CD14-positive monocyte (primary cell): ENCODE measurements around the gene YTHDF1. TPM values are rescaled to one million over a fixed set of nuclear protein-coding genes. Genes with fewer than 3 reads are reported as not detected.

Experiments used
- DNase-seq, 3 donors: peaks; one replicate each; pipeline ENCODE4 v3.0.0-alpha.2; 2011 to 2022
- H2AFZ ChIP-seq: 2 replicates; pipeline ENCODE4 v1.6.0; 2012; ENCODE audit warnings: mild to moderate bottlenecking, low read depth, low read length, inconsistent platforms; ENCODE audit not compliant: insufficient read depth, poor library complexity, severe bottlenecking
- H3K27ac ChIP-seq, 2 donors: 1 replicate in 1 of 2; 2 replicates in 1 of 2; pipeline ENCODE4 v1.5.1; 2012 to 2013; ENCODE audit warnings: low read length in 2 of 2, control low read depth in 1 of 2, inconsistent platforms in 1 of 2, low read depth in 1 of 2, mild to moderate bottlenecking in 1 of 2
- H3K27me3 ChIP-seq, 2 donors: one replicate each; pipeline versions ENCODE4 v1.6.0 to v1.6.1; 2011 to 2013; ENCODE audit warnings: low read length in 2 of 2; ENCODE audit not compliant: control insufficient read depth in 2 of 2, insufficient read depth in 2 of 2
- H3K36me3 ChIP-seq, 2 donors: replicated peaks in 1 of 2; 1 replicate in 1 of 2; 2 replicates in 1 of 2; pipeline versions ENCODE4 v1.5.1 to v1.6.1; 2012 to 2013; ENCODE audit warnings: low read length in 2 of 2, control low read depth in 1 of 2, inconsistent platforms in 1 of 2, mild to moderate bottlenecking in 1 of 2; ENCODE audit not compliant: insufficient read depth in 2 of 2, control insufficient read depth in 1 of 2
- H3K4me1 ChIP-seq, 2 donors: 1 replicate in 1 of 2; 2 replicates in 1 of 2; pipeline versions ENCODE4 v1.5.1 to v1.6.1; 2012 to 2013; ENCODE audit warnings: low read length in 2 of 2, control low read depth in 1 of 2, inconsistent platforms in 1 of 2, mild to moderate bottlenecking in 1 of 2, moderate library complexity in 1 of 2; ENCODE audit not compliant: insufficient read depth in 2 of 2, control insufficient read depth in 1 of 2
- H3K4me2 ChIP-seq: replicated peaks from 2 replicates; pipeline ENCODE3; 2012; ENCODE audit warnings: low read length, moderate library complexity, mild to moderate bottlenecking; ENCODE audit not compliant: poor library complexity, severe bottlenecking; ENCODE audit errors: extremely low read depth
- H3K4me3 ChIP-seq, 3 experiments: fragments of 200-600 bp in 1 of 3; sonication (generic) in 1 of 3; replicated peaks in 1 of 3; 1 replicate in 2 of 3; 2 replicates in 1 of 3; pipeline ENCODE4 v1.5.1; 2011 to 2013; ENCODE audit warnings: low read length in 3 of 3, mild to moderate bottlenecking in 3 of 3, control low read depth in 2 of 3, low read depth in 2 of 3, inconsistent platforms in 1 of 3, moderate library complexity in 1 of 3
- H3K79me2 ChIP-seq: 2 replicates; pipeline ENCODE4 v1.6.0; 2012; ENCODE audit warnings: mild to moderate bottlenecking, control low read depth, inconsistent platforms, low read length, moderate library complexity; ENCODE audit not compliant: insufficient read depth
- H3K9ac ChIP-seq: 2 replicates; pipeline ENCODE4 v1.6.0; 2017; ENCODE audit warnings: low read length, mild to moderate bottlenecking; ENCODE audit not compliant: insufficient read depth, poor library complexity, severe bottlenecking
- H3K9me3 ChIP-seq, 2 donors: replicated peaks in 1 of 2; 1 replicate in 1 of 2; 2 replicates in 1 of 2; pipeline versions ENCODE4 v1.5.1 to v1.6.1; 2012 to 2013; ENCODE audit warnings: low read length in 2 of 2, control low read depth in 1 of 2; ENCODE audit not compliant: control insufficient read depth in 1 of 2, insufficient read depth in 1 of 2
- H4K20me1 ChIP-seq: 2 replicates; pipeline ENCODE4 v1.6.0; 2012; ENCODE audit warnings: mild to moderate bottlenecking, low read length, control low read depth, moderate library complexity; ENCODE audit not compliant: insufficient read depth
- H3K27ac Mint-ChIP-seq, 7 donors: one replicate each; pipeline ENCODE4 v1.8.0; 2020; ENCODE audit warnings: mild to moderate bottlenecking in 7 of 7, mixed read lengths in 7 of 7, moderate library complexity in 6 of 7, inconsistent platforms in 2 of 7
- H3K27me3 Mint-ChIP-seq, 3 donors: one replicate each; pipeline ENCODE4 v1.8.0; 2021 to 2022; ENCODE audit warnings: low read depth in 3 of 3, mild to moderate bottlenecking in 3 of 3, mixed read lengths in 3 of 3, moderate library complexity in 3 of 3, inconsistent platforms in 1 of 3
- H3K36me3 Mint-ChIP-seq, 2 donors: one replicate each; pipeline ENCODE4 v1.8.0; 2020; ENCODE audit warnings: mixed read lengths in 2 of 2, inconsistent platforms in 1 of 2, mild to moderate bottlenecking in 1 of 2
- H3K4me1 Mint-ChIP-seq: one replicate; pipeline ENCODE4 v1.8.0; 2020; ENCODE audit warnings: mild to moderate bottlenecking, mixed read lengths
- H3K4me3 Mint-ChIP-seq, 2 donors: one replicate each; pipeline ENCODE4 v1.8.0; 2020; ENCODE audit warnings: mild to moderate bottlenecking in 2 of 2, mixed read lengths in 2 of 2, moderate library complexity in 1 of 2
- H3K9me3 Mint-ChIP-seq, 7 donors: one replicate each; pipeline ENCODE4 v1.8.0; 2020 to 2022; ENCODE audit warnings: mixed read lengths in 7 of 7, mild to moderate bottlenecking in 6 of 7, moderate library complexity in 6 of 7, inconsistent platforms in 2 of 7
- WGBS: methylation state at CpG from one replicate; pipeline ENCODE4 v1.1.5; 2013; ENCODE audit warnings: missing lambda C conversion rate; ENCODE audit not compliant: insufficient coverage; 5-methylcytosine and 5-hydroxymethylcytosine counted together
- intact Hi-C, 2 donors: fragments of 100-400 bp; cut with micrococcal nuclease; formaldehyde crosslinking; loops; one replicate each; pipeline versions ENCODE4 v1.15.0 to v1.15.1; 2023
- polyA plus RNA-seq, 3 donors: library from polyadenylated mRNA; depleted of rRNA in 1 of 3; unstranded in 2 of 3; stranded (reverse) in 1 of 3; fragments of 300-500 nt in 2 of 3; fragments of >200 nt in 1 of 3; fragmentation: Illumina TruSeq in 2 of 3; gene quantifications; 1 replicate in 2 of 3; 2 replicates in 1 of 3; pipeline ENCODE4 v1.2.3, GENCODE V29; 2012 to 2021
- TF ChIP-seq, protein P1 (sequence below): fragments of 200-600 bp; IDR thresholded peaks from one replicate; pipeline ENCODE4 v1.8.0; 2022; ENCODE audit warnings: antibody characterized with exemption, mild to moderate bottlenecking

The YTHDF1 gene
- polyA plus RNA-seq, 3 donors = 18.0 to 33.4 (median 25.9) TPM

DNA sequence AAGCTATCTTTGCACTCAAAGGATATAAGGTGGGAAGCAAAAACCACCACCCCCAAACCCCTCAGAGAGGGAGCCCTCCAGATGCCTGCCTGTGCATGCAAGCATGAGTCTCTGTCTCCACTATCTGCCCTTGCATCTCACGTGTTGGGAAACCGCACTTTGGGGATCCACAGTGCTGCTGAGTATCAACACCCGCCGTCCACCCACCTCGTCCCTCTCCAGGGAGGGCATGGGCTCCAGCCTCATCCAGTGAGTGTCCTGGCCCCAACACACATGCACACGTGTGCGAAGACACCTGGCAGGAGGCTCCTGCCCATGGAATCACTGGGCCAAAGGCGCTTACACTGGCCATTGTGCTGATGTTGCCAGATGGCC is 3.5 kb upstream of the YTHDF1 start:
- Histone ChIP-seq H3K4me2 (no peak overlapping the region), H3K9me3 (no peaks in the 10 kb centered on the region), H3K27me3 (peaks cover 0 to 5% of the 10 kb centered on the region in 2 donors), H3K79me2 (peaks cover 13% of the 10 kb centered on the region), H3K4me3 (no peak overlapping the region), H4K20me1 (peaks cover 9% of the 10 kb centered on the region), H3K4me1 (peaks cover 15 to 18% of the 10 kb centered on the region in 2 donors), H3K36me3 (peaks cover 0 to 2% of the 10 kb centered on the region in 2 donors), H2AFZ (no peak overlapping the region), H3K9ac (no peak overlapping the region), H3K27ac (no peak overlapping the region)
- intact Hi-C loops = loop anchor here in 1 of 2 donors (10.0 kb wide), 1 partner anchor 285 kb away; the partner anchor contains the start of gene GID8
- no peak overlapping the region for H3K4me3 Mint-ChIP-seq
- H3K4me1 Mint-ChIP-seq = peaks cover 16% of the 10 kb centered on the region
- H3K36me3 Mint-ChIP-seq = peaks cover under 1 to 3% of the 10 kb centered on the region in 2 donors
- TF ChIP-seq, protein P1, sequence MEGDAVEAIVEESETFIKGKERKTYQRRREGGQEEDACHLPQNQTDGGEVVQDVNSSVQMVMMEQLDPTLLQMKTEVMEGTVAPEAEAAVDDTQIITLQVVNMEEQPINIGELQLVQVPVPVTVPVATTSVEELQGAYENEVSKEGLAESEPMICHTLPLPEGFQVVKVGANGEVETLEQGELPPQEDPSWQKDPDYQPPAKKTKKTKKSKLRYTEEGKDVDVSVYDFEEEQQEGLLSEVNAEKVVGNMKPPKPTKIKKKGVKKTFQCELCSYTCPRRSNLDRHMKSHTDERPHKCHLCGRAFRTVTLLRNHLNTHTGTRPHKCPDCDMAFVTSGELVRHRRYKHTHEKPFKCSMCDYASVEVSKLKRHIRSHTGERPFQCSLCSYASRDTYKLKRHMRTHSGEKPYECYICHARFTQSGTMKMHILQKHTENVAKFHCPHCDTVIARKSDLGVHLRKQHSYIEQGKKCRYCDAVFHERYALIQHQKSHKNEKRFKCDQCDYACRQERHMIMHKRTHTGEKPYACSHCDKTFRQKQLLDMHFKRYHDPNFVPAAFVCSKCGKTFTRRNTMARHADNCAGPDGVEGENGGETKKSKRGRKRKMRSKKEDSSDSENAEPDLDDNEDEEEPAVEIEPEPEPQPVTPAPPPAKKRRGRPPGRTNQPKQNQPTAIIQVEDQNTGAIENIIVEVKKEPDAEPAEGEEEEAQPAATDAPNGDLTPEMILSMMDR = no peak
- H3K27me3 Mint-ChIP-seq = peaks cover 8 to 18% (median 16%) of the 10 kb centered on the region in 3 donors
- 92% methylated on average over 6 of the region's 8 CpGs for WGBS
- DNase-seq = no peak
- no peak overlapping the region for H3K27ac Mint-ChIP-seq
- no peaks in the 10 kb centered on the region for H3K9me3 Mint-ChIP-seq

DNA sequence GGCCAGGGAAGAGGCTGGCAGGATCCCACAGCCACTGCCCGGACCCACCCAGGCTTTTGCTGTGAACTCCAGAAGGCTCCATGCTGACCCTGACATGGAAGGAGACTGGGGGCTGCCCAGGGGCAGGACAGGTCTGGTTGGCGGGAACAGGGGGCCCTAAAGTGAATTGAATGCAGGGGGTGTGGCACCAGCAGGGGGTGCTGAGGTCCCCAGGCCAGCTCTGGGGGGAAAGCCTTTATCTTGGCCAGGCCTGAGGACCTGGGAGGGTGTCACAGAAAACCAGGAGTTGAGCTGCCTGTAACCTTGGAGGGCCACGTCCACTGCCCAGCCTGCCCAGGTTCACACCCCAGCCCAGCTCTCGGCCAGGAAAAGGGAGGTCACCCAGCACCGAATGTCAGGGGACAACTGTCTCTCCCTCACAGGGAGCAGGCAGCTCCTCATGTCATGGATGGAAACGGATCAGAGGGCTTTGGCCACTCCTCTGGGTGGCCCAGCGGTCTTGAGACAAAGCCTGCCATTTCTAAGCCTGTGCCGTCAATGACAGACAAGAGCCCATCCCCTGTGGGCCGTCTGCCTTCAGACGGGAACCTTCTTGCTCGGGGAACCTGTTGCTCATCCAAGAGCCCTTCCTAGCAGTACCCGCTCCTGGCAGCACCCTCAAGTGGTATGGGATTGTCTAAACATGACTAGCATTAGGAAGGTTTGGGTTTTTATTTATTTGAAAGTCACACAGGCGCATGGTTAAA is 2.9 kb upstream of the YTHDF1 start:
- Histone ChIP-seq H3K4me3 (no peak overlapping the region), H3K27me3 (peaks cover 0 to 5% of the 10 kb centered on the region in 2 donors), H3K4me1 (peaks cover 15 to 19% of the 10 kb centered on the region in 2 donors), H3K27ac (no peak overlapping the region), H3K79me2 (peaks cover 19% of the 10 kb centered on the region), H2AFZ (no peak overlapping the region), H4K20me1 (peaks cover 14% of the 10 kb centered on the region), H3K36me3 (peaks cover 0 to 8% of the 10 kb centered on the region in 2 donors), H3K9me3 (no peaks in the 10 kb centered on the region), H3K9ac (no peak overlapping the region), H3K4me2 (no peak overlapping the region)
- Mint-ChIP-seq H3K9me3 (no peaks in the 10 kb centered on the region), H3K27ac (no peak overlapping the region), H3K4me3 (no peak overlapping the region), H3K36me3 (peaks cover 6 to 8% of the 10 kb centered on the region in 2 donors), H3K4me1 (peaks cover 20% of the 10 kb centered on the region), H3K27me3 (peaks cover 8 to 16% (median 15%) of the 10 kb centered on the region in 3 donors)
- intact Hi-C loops = loop anchor here in 1 of 2 donors (10.0 kb wide), 1 partner anchor 284 kb away; the partner anchor contains the start of gene GID8
- DNase-seq = no peak
- WGBS = 89% methylated on average over 8 of the region's 13 CpGs
- TF ChIP-seq, protein P1 = no peak
